Adrenal gland (tissue), 12 donors: Measurements from ENCODE around the gene SCARF2. TPM values are rescaled to one million over a fixed set of nuclear protein-coding genes. Genes with fewer than 3 reads are reported as not detected.

Experiments used
- DNase-seq, 7 donors: peaks; one replicate each; pipeline ENCODE4 v3.0.0-alpha.2; 2019 to 2020
- H3K27ac ChIP-seq, 5 donors: fragments of 200-600 bp; sonication (generic) in 4 of 5; 1 replicate in 3 of 5; 2 replicates in 2 of 5; pipeline versions ENCODE4 v1.5.1 to v1.8.0; 2016 to 2020; ENCODE audit warnings: mild to moderate bottlenecking in 1 of 5
- H3K27me3 ChIP-seq: fragments of 200-600 bp; 2 replicates; pipeline ENCODE4 v1.8.0; 2021
- H3K36me3 ChIP-seq, 2 donors: fragments of 200-600 bp; replicated peaks in 1 of 2; 1 replicate in 1 of 2; 2 replicates in 1 of 2; pipeline versions ENCODE4 v1.5.1 to v1.8.0; 2018 to 2022
- H3K4me1 ChIP-seq, 2 donors: fragments of 200-600 bp; replicated peaks in 1 of 2; 1 replicate in 1 of 2; 2 replicates in 1 of 2; pipeline versions ENCODE4 v1.5.1 to v1.8.0; 2018 to 2021
- H3K4me3 ChIP-seq, 4 donors: fragments of 200-600 bp; sonication (generic) in 3 of 4; one replicate each; pipeline ENCODE4 v1.5.1; 2016 to 2018
- H3K9me3 ChIP-seq, 3 donors: fragments of 200-600 bp; sonication (generic) in 1 of 3; replicated peaks in 1 of 3; 1 replicate in 2 of 3; 2 replicates in 1 of 3; pipeline versions ENCODE4 v1.5.1 to v1.8.0; 2016 to 2021
- CTCF ChIP-seq, 6 experiments: fragments of 450-650 bp in 4 of 6; fragments of 200-600 bp in 2 of 6; sonication (generic) in 1 of 6; IDR thresholded peaks; 1 replicate in 5 of 6; 2 replicates in 1 of 6; pipeline versions ENCODE4 v1.5.1 to v1.8.0; 2016 to 2021; ENCODE audit warnings: antibody characterized with exemption in 6 of 6, mild to moderate bottlenecking in 2 of 6, moderate library complexity in 1 of 6
- POLR2A ChIP-seq, 2 donors: fragments of 450-650 bp; IDR thresholded peaks; one replicate each; pipeline ENCODE4 v1.6.1; 2017; ENCODE audit warnings: antibody characterized with exemption in 2 of 2, mild to moderate bottlenecking in 2 of 2, moderate library complexity in 1 of 2
- WGBS, 4 donors: extraction: QIAGEN DNeasy Blood & Tissue Kit in 2 of 4; methylation state at CpG; one replicate each; pipeline versions ENCODE4 v1.1.5 to v1.1.7; 2013 to 2017; 5-methylcytosine and 5-hydroxymethylcytosine counted together
- intact Hi-C, 2 donors: fragments of 100-400 bp; cut with DNase I; formaldehyde crosslinking; loops; one replicate each; pipeline versions ENCODE4 v1.14.1 to v1.15.0; 2022 to 2023
- polyA plus RNA-seq, 3 donors: library from polyadenylated mRNA; stranded (reverse); fragments of 200-250 nt in 2 of 3; fragments of 350-450 nt in 1 of 3; fragmentation: Illumina TruSeq in 1 of 3; extraction: RNeasy Lipid Tissue Mini Kit (QIAGEN cat#74804) in 1 of 3; gene quantifications; one replicate each; pipeline ENCODE4 v1.2.3, GENCODE V29; 2013 to 2014
- total RNA-seq, 9 donors: library from RNA; depleted of rRNA in 4 of 9; stranded (reverse); fragments of >200 nt in 4 of 9; fragments of 120-200 nt in 1 of 9; fragmentation: NEBNext Ultra II Directional in 1 of 9; extraction: Animal tissue kit (Norgen Biotek cat#: 25700) in 1 of 9; gene quantifications; one replicate each; pipeline versions ENCODE4 v1.1.0 to v1.2.4, GENCODE V29; 2013 to 2023
- donor health status: healthy with polysubstance abuse.
- donor health status: Bipolar disorder and iron deficiency.
- donor health status: DM: yes; HTN: yes; CAD: no.
- donor health status: DM: no; HTN: no; CAD: no.
- donor health status: DM: no; HTN: no; CAD: no.
- donor health status: DM: yes; HTN: yes; CAD: no.

The SCARF2 gene
- total and polyA plus RNA-seq, 12 donors = 0.92 to 45.3 (median 7.4) TPM

GRCh38 chr22:20434773-20435172, 2.9 kb downstream of the SCARF2 start:
- TF ChIP-seq POLR2A (IDR thresholded peaks at IDR 0.05) (no peak), CTCF (IDR thresholded peaks at IDR 0.05) (no peak)
- 88 to 100% (median 92%) methylated on average over 3 of the region's 3 CpGs for WGBS, 4 donors
- Histone ChIP-seq H3K27ac (no peak overlapping the region), H3K4me1 (peaks cover 18 to 35% of the 10 kb centered on the region in 2 donors), H3K4me3 (no peak overlapping the region), H3K27me3 (peaks cover 50% of the 10 kb centered on the region), H3K36me3 (no peaks in the 10 kb centered on the region), H3K9me3 (no peaks in the 10 kb centered on the region)
- intact Hi-C loops = loop anchor here in 1 of 2 donors (10.0 kb wide), 1 partner anchor 50 kb away; no protein-coding TSS in a partner anchor
- no peak for DNase-seq

GRCh38 chr22:20434264-20434751, 3.3 kb downstream of the SCARF2 start:
- 89 to 97% (median 94%) methylated on average over 9 to 12 of the region's 12 CpGs for WGBS, 4 donors
- TF ChIP-seq CTCF (IDR thresholded peaks at IDR 0.05) (no peak), POLR2A (IDR thresholded peaks at IDR 0.05) (no peak)
- Histone ChIP-seq H3K4me1 (peaks cover 18 to 40% of the 10 kb centered on the region in 2 donors), H3K36me3 (no peaks in the 10 kb centered on the region), H3K27ac (no peak overlapping the region), H3K9me3 (no peaks in the 10 kb centered on the region), H3K27me3 (peaks cover 55% of the 10 kb centered on the region), H3K4me3 (no peak overlapping the region)
- intact Hi-C loops = loop anchor here in 1 of 2 donors (10.0 kb wide), 1 partner anchor 50 kb away; no protein-coding TSS in a partner anchor
- DNase-seq = no peak

- no peak for DNase-seq
- WGBS, 4 donors = 75 to 95% (median 87%) methylated on average over 2 to 4 of the region's 4 CpGs
- intact Hi-C loops = loop anchor here in 1 of 2 donors (10.0 kb wide), 1 partner anchor 51 kb away; no protein-coding TSS in a partner anchor
- Histone ChIP-seq H3K4me1 (peaks cover 18 to 40% of the 10 kb centered on the region in 2 donors), H3K27ac (no peak overlapping the region), H3K4me3 (no peak overlapping the region), H3K9me3 (no peaks in the 10 kb centered on the region), H3K36me3 (no peaks in the 10 kb centered on the region), H3K27me3 (peaks cover 55% of the 10 kb centered on the region)
- TF ChIP-seq POLR2A (IDR thresholded peaks at IDR 0.05) (no peak), CTCF (IDR thresholded peaks at IDR 0.05) (no peak)
These were observed 3.9 kb downstream of the SCARF2 start for GRCh38 chr22:20433686-20434241.

DNA sequence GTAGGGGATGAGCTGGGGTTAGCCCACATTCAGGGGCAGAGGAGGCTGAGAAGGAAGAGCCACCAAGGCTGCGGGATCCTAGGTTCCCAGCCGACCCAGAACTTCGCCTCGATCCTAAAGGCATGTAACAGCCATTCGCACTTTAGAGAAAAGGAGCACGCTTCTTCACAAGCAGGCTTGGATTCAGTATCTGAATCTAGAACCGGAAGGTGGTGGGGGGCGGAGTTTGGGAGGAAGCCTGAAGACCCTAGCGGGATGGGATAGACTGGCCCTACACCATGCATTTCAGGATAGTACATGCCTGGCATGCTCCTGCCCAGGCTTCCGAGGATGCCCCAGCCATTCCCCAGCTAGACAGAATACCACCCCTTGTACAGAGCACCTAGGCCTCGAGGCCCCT, 4.4 kb downstream of the SCARF2 start:
- no peaks in the 10 kb centered on the region for H3K9me3 ChIP-seq
- intact Hi-C loops = loop anchor here in 1 of 2 donors (10.0 kb wide), 1 partner anchor 52 kb away; no protein-coding TSS in a partner anchor
- H3K27ac ChIP-seq = no peak overlapping the region
- no peak for DNase-seq
- TF ChIP-seq CTCF (IDR thresholded peaks at IDR 0.05) = no peak
- TF ChIP-seq POLR2A (IDR thresholded peaks at IDR 0.05) = no peak
- no peaks in the 10 kb centered on the region for H3K36me3 ChIP-seq
- H3K27me3 ChIP-seq = peaks cover 55% of the 10 kb centered on the region
- 88 to 93% (median 90%) methylated on average over 9 to 11 of the region's 11 CpGs for WGBS, 4 donors
- H3K4me3 ChIP-seq = no peak overlapping the region
- peaks cover 18 to 40% of the 10 kb centered on the region in 2 donors for H3K4me1 ChIP-seq
